H9 (cell line): ENCODE measurements around the gene XPC. TPM values are rescaled to one million over a fixed set of nuclear protein-coding genes. Genes with fewer than 3 reads are reported as not detected.

Experiments
- DNase-seq: peaks from one replicate; pipeline ENCODE4 v3.0.0-alpha.2; 2017
- H2AFZ ChIP-seq: one replicate; pipeline ENCODE4 v1.6.1; 2013; ENCODE audit warnings: mild to moderate bottlenecking, low read length, control low read depth, moderate library complexity
- H2AK5ac ChIP-seq: 2 replicates; pipeline ENCODE4 v1.6.1; 2013; ENCODE audit warnings: low read length, control low read depth, mixed read lengths; ENCODE audit not compliant: insufficient read length
- H2BK120ac ChIP-seq: one replicate; pipeline ENCODE4 v1.6.1; 2013; ENCODE audit warnings: low read depth, mild to moderate bottlenecking, low read length, control low read depth, inconsistent platforms; ENCODE audit not compliant: poor library complexity, severe bottlenecking
- H2BK12ac ChIP-seq: 2 replicates; pipeline ENCODE4 v1.6.1; 2013; ENCODE audit warnings: low read length, control low read depth, mixed read lengths, low read depth; ENCODE audit not compliant: insufficient read length
- H2BK15ac ChIP-seq: 2 replicates; pipeline ENCODE4 v1.6.1; 2013; ENCODE audit warnings: low read depth, low read length, control low read depth
- H2BK20ac ChIP-seq: one replicate; pipeline ENCODE4 v1.6.1; 2013; ENCODE audit warnings: low read depth, mild to moderate bottlenecking, low read length, control low read depth, inconsistent platforms; ENCODE audit not compliant: poor library complexity, severe bottlenecking
- H2BK5ac ChIP-seq: 2 replicates; pipeline ENCODE4 v1.6.1; 2013; ENCODE audit warnings: low read length, control low read depth, mixed read lengths; ENCODE audit not compliant: insufficient read length
- H3K14ac ChIP-seq: 2 replicates; pipeline ENCODE4 v1.6.1; 2013; ENCODE audit warnings: low read length, control low read depth; ENCODE audit not compliant: insufficient read depth
- H3K18ac ChIP-seq: 2 replicates; pipeline ENCODE4 v1.6.1; 2013; ENCODE audit warnings: low read depth, mild to moderate bottlenecking, mixed read lengths, low read length, control low read depth; ENCODE audit not compliant: insufficient read length
- H3K23ac ChIP-seq: 2 replicates; pipeline ENCODE4 v1.6.1; 2013; ENCODE audit warnings: low read length, control low read depth, mixed read lengths, low read depth; ENCODE audit not compliant: insufficient read length
- H3K23me2 ChIP-seq: 2 replicates; pipeline ENCODE4 v1.6.1; 2013; ENCODE audit warnings: low read depth, mild to moderate bottlenecking, mixed read lengths, low read length, control low read depth; ENCODE audit not compliant: insufficient read length, poor library complexity, severe bottlenecking
- H3K27ac ChIP-seq: 2 replicates; pipeline ENCODE4 v1.5.1; 2013; ENCODE audit warnings: low read length, control low read depth, mixed read lengths, low read depth; ENCODE audit not compliant: insufficient read length
- H3K27me3 ChIP-seq: 2 replicates; pipeline ENCODE4 v1.6.1; 2013; ENCODE audit warnings: low read length, control low read depth, inconsistent platforms; ENCODE audit not compliant: insufficient read depth
- H3K4ac ChIP-seq: 2 replicates; pipeline ENCODE4 v1.6.1; 2013; ENCODE audit warnings: low read depth, mild to moderate bottlenecking, control low read depth, inconsistent platforms, low read length, moderate library complexity
- H3K4me1 ChIP-seq: 2 replicates; pipeline ENCODE4 v1.6.1; 2013; ENCODE audit warnings: low read length, control low read depth, inconsistent platforms; ENCODE audit not compliant: insufficient read depth
- H3K4me2 ChIP-seq: 2 replicates; pipeline ENCODE4 v1.6.1; 2013; ENCODE audit warnings: low read length, control low read depth, mixed read lengths; ENCODE audit not compliant: insufficient read length, insufficient read depth
- H3K56ac ChIP-seq: 2 replicates; pipeline ENCODE4 v1.6.1; 2013; ENCODE audit warnings: low read depth, mild to moderate bottlenecking, mixed read lengths, low read length, control low read depth; ENCODE audit not compliant: insufficient read length
- H3K79me1 ChIP-seq: 2 replicates; pipeline ENCODE4 v1.6.1; 2013; ENCODE audit warnings: low read depth, mild to moderate bottlenecking, moderate library complexity, low read length, control low read depth, inconsistent platforms; ENCODE audit not compliant: insufficient read depth, poor library complexity, severe bottlenecking
- H3K79me2 ChIP-seq: 2 replicates; pipeline ENCODE4 v1.6.1; 2013; ENCODE audit warnings: low read length, control low read depth, inconsistent platforms; ENCODE audit not compliant: insufficient read depth
- H3K9ac ChIP-seq: 2 replicates; pipeline ENCODE4 v1.6.1; 2013; ENCODE audit warnings: low read length, control low read depth, mixed read lengths; ENCODE audit not compliant: insufficient read length; ENCODE audit errors: extremely low read depth
- H3K9me3 ChIP-seq: one replicate; pipeline ENCODE4 v1.6.1; 2013; ENCODE audit warnings: low read depth, low read length, inconsistent platforms; ENCODE audit not compliant: control insufficient read depth
- H3T11ph ChIP-seq: one replicate; pipeline ENCODE4 v1.6.1; 2013; ENCODE audit warnings: mild to moderate bottlenecking, low read length, control low read depth, inconsistent platforms
- H4K20me1 ChIP-seq: one replicate; pipeline ENCODE4 v1.6.1; 2013; ENCODE audit not compliant: control insufficient read depth, insufficient read length, insufficient read depth
- H4K5ac ChIP-seq: 2 replicates; pipeline ENCODE4 v1.6.1; 2013; ENCODE audit warnings: low read depth, mild to moderate bottlenecking, mixed read lengths, low read length, control low read depth; ENCODE audit not compliant: insufficient read length
- H4K8ac ChIP-seq: replicated peaks from 2 replicates; pipeline ENCODE4 v1.6.1; 2013; ENCODE audit warnings: low read length, control low read depth, mixed read lengths, low read depth; ENCODE audit not compliant: insufficient read length
- H4K91ac ChIP-seq: 2 replicates; pipeline ENCODE4 v1.6.1; 2013; ENCODE audit warnings: low read depth, mild to moderate bottlenecking, moderate library complexity, mixed read lengths, low read length, control low read depth; ENCODE audit not compliant: insufficient read length
- H3K27ac Mint-ChIP-seq, 3 experiments: 2 replicates in 2 of 3; 3 replicates in 1 of 3; pipeline ENCODE4 v1.8.0; 2020 to 2021; ENCODE audit warnings: mixed read lengths in 3 of 3, mild to moderate bottlenecking in 1 of 3, moderate library complexity in 1 of 3
- H3K27me3 Mint-ChIP-seq: 2 replicates; pipeline ENCODE4 v1.8.0; 2021; ENCODE audit warnings: low read depth, mild to moderate bottlenecking, moderate library complexity, mixed read lengths
- H3K36me3 Mint-ChIP-seq, 3 experiments: 2 replicates in 2 of 3; 3 replicates in 1 of 3; pipeline ENCODE4 v1.8.0; 2020 to 2021; ENCODE audit warnings: low read depth in 3 of 3, mixed read lengths in 3 of 3; ENCODE audit not compliant: insufficient read depth in 1 of 3
- H3K4me1 Mint-ChIP-seq, 2 experiments: 2 replicates each; pipeline ENCODE4 v1.8.0; 2020; ENCODE audit warnings: mixed read lengths in 2 of 2
- H3K4me3 Mint-ChIP-seq, 2 experiments: 2 replicates in 1 of 2; 3 replicates in 1 of 2; pipeline ENCODE4 v1.8.0; 2020 to 2021; ENCODE audit warnings: mild to moderate bottlenecking in 2 of 2, mixed read lengths in 2 of 2, moderate library complexity in 1 of 2
- H3K9me3 Mint-ChIP-seq, 2 experiments: 2 replicates in 1 of 2; 3 replicates in 1 of 2; pipeline ENCODE4 v1.8.0; 2020; ENCODE audit warnings: mild to moderate bottlenecking in 2 of 2, mixed read lengths in 2 of 2, moderate library complexity in 1 of 2
- WGBS: extraction: QIAGEN DNeasy Blood & Tissue Kit; methylation state at CpG from one replicate; pipeline ENCODE4 v1.1.7; 2013; ENCODE audit warnings: missing lambda C conversion rate, low lambda C conversion rate, mixed read lengths; ENCODE audit not compliant: insufficient read length; ENCODE audit errors: extremely low coverage; 5-methylcytosine and 5-hydroxymethylcytosine counted together
- total RNA-seq: library from RNA; stranded (reverse); gene quantifications from 2 replicates; pipeline ENCODE4 v1.2.1, GENCODE V29; 2021
- TF ChIP-seq, protein P1 (sequence below): fragments of 200-600 bp; sonication (generic); conservative IDR thresholded peaks from 3 replicates; pipeline ENCODE4 v1.8.0; 2021; ENCODE audit warnings: antibody characterized with exemption, mild to moderate bottlenecking

The XPC gene
- total RNA-seq, 1 experiment from 2014 or later = 30.3 TPM

DNA sequence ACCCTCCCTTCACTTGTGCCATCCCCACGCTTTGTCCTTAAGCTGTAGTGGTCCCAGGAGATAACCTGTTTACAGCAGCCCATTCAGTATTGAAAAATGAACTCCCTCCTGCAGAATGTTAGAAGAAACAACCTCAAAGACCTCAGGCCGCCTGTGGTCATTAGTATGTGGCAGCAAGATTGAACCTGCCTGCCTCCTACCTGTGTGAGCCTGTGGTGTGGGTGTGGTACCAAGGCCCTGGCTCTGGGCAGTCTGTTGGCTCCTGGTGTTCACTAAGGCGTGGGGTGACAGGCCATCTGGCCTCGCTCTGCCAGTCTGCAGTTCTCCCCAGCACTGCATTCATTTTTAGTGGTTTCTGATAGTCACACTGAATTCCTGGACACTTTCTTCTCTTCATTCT, 21.2 kb upstream of the XPC start:
- Histone ChIP-seq H3K4ac (no peak overlapping the region), H3K79me2 (peaks cover 2% of the 10 kb centered on the region; the same call in 1 of the 2 replicates), H3K23me2 (no peaks in the 10 kb centered on the region), H4K91ac (no peak overlapping the region), H2BK12ac (no peak overlapping the region), H4K5ac (no peak overlapping the region), H3K56ac (no peak overlapping the region), H3K27ac (no peak overlapping the region), H3T11ph (no peak overlapping the region), H2AFZ (no peak overlapping the region), H3K27me3 (no peaks in the 10 kb centered on the region), H2BK15ac (no peak overlapping the region), H2BK20ac (no peak overlapping the region), H3K14ac (no peak overlapping the region), H3K79me1 (peaks cover 4% of the 10 kb centered on the region), H4K8ac (no peak overlapping the region), H2AK5ac (no peak overlapping the region), H3K18ac (no peak overlapping the region), H2BK120ac (no peak overlapping the region), H3K23ac (no peak overlapping the region), H3K9me3 (no peaks in the 10 kb centered on the region), H3K4me1 (no peaks in the 10 kb centered on the region), H3K9ac (no peak overlapping the region), H3K4me2 (no peak overlapping the region), H2BK5ac (no peak overlapping the region), H4K20me1 (peaks cover 2% of the 10 kb centered on the region)
- Mint-ChIP-seq H3K9me3 (no peaks in the 10 kb centered on the region), H3K4me1 (peaks cover 0 to 4% of the 10 kb centered on the region in 2 experiments; a peak in 2 of 4 replicates), H3K27ac (0 out of 7 replicates have a peak overlapping the region, but pooled peaks of 1 of the 3 experiments have one; percentile 14), H3K36me3 (peaks cover 19 to 37% (median 34%) of the 10 kb centered on the region in 3 experiments; a peak in 6 of 7 replicates), H3K4me3 (no peak overlapping the region), H3K27me3 (no peaks in the 10 kb centered on the region; the same call in 1 of the 2 replicates)
- WGBS = no CpG with 5 or more reads among the region's 4 CpGs
- no peak for DNase-seq
- TF ChIP-seq, protein P1, sequence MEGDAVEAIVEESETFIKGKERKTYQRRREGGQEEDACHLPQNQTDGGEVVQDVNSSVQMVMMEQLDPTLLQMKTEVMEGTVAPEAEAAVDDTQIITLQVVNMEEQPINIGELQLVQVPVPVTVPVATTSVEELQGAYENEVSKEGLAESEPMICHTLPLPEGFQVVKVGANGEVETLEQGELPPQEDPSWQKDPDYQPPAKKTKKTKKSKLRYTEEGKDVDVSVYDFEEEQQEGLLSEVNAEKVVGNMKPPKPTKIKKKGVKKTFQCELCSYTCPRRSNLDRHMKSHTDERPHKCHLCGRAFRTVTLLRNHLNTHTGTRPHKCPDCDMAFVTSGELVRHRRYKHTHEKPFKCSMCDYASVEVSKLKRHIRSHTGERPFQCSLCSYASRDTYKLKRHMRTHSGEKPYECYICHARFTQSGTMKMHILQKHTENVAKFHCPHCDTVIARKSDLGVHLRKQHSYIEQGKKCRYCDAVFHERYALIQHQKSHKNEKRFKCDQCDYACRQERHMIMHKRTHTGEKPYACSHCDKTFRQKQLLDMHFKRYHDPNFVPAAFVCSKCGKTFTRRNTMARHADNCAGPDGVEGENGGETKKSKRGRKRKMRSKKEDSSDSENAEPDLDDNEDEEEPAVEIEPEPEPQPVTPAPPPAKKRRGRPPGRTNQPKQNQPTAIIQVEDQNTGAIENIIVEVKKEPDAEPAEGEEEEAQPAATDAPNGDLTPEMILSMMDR = no peak
